Mucosa of stomach (tissue), 1 donor: ENCODE measurements around the gene SLC2A1.

ENCODE experiments used
- H3K27me3 ChIP-seq: one replicate; pipeline ENCODE4 v1.7.0; 2013; ENCODE audit warnings: mild to moderate bottlenecking, low read length; ENCODE audit not compliant: control insufficient read depth, insufficient read depth
- H3K36me3 ChIP-seq: one replicate; pipeline ENCODE4 v1.7.0; 2013; ENCODE audit warnings: low read length; ENCODE audit not compliant: control insufficient read depth, insufficient read depth
- H3K4me1 ChIP-seq: one replicate; pipeline ENCODE4 v1.7.0; 2013; ENCODE audit warnings: mild to moderate bottlenecking, low read length; ENCODE audit not compliant: control insufficient read depth, insufficient read depth
- H3K4me3 ChIP-seq: one replicate; pipeline ENCODE4 v1.7.0; 2013; ENCODE audit warnings: low read length
- H3K9ac ChIP-seq: one replicate; pipeline ENCODE4 v1.7.0; 2013; ENCODE audit warnings: mild to moderate bottlenecking, low read length, moderate library complexity
- H3K9me3 ChIP-seq: one replicate; pipeline ENCODE4 v1.7.0; 2013; ENCODE audit warnings: mild to moderate bottlenecking, low read length, moderate library complexity; ENCODE audit not compliant: control insufficient read depth
- donor health status: Pancreatic carcinoma.

The SLC2A1 gene

DNA sequence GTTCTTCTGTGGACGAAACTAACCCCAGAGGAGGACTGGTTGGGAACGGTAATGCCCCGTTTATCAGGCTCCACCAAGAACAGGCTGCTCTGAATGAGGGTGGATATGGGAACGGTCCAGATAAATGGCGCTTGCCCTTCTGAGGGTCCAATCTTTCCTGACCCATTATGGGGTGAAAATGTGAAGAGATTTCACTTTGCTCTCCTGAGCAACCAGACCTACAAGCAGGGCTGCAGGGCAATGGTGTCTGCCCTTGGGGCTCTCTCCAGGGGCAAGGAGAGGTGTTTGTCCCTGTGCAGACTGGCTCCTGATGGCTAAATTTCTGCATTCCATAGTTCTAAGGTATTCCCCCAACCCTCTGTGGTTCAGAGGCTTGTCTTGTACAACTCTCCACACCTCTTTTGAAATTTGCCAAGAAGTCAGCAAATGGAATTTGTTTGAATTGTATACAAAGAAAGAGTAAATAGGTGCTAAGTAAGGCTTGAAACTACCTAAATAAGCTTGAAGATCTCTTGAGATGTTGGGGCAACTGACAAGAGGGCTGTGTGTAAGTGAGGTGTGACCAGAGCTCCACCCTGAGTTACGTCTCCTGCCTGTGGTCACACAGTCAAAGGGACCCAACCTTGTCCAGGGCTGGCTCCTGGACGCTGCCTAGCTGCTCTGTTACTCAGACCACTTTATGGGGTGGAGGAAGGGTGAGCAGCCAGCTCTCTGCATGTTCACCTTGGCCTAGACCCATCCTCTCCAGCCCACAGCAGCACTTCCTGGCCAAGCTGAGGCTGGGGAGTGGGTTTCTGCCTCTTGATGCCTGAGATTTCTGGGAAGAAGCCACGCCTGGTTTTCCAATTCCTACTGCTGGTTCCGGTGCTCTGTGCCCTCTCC lies 24.8 kb downstream of the SLC2A1 start:
- Histone ChIP-seq H3K36me3 (no peaks in the 10 kb centered on the region), H3K9ac (peak overlapping the region; percentile 19), H3K4me3 (no peak overlapping the region), H3K9me3 (no peaks in the 10 kb centered on the region), H3K27me3 (no peaks in the 10 kb centered on the region), H3K4me1 (peaks cover 79% of the 10 kb centered on the region)

- no peaks in the 10 kb centered on the region for H3K9me3 ChIP-seq
- H3K27me3 ChIP-seq = no peaks in the 10 kb centered on the region
- H3K9ac ChIP-seq = no peak overlapping the region
- peaks cover 71% of the 10 kb centered on the region for H3K4me1 ChIP-seq
- no peaks in the 10 kb centered on the region for H3K36me3 ChIP-seq
- H3K4me3 ChIP-seq = no peak overlapping the region
Measured at GRCh38 chr1:42933060-42933586, 25.5 kb downstream of the SLC2A1 start.

DNA sequence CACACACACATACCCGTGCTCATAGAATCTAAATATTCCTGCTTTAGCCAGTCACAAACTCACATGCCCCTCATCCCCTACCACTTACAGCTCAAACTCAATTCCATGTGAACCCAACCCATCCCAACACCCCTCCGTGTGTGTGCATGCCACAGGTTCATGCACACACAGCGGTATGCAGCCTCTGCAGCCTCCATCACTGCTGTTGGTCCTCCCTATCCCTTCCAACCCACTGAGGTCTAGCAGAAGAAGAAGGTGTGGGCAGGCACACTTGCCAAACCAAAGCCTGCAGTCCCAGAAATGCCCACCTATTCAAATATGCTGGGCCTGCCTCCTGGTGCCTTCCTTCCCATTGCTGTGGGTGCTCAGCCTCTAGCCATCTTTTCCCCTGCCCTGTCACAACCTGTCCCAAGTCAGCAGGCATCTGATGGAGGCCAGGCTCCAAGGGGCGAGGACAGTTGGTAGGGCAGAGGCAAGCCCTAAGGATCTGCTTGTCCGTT lies 26.2 kb downstream of the SLC2A1 start:
- Histone ChIP-seq H3K9ac (peak overlapping the region; percentile 3), H3K9me3 (no peaks in the 10 kb centered on the region), H3K36me3 (no peaks in the 10 kb centered on the region), H3K27me3 (no peaks in the 10 kb centered on the region), H3K4me3 (no peak overlapping the region), H3K4me1 (peaks cover 65% of the 10 kb centered on the region)

GRCh38 chr1:42931911-42932422 lies 26.7 kb downstream of the SLC2A1 start:
- Histone ChIP-seq H3K9ac (peak overlapping the region; percentile 71), H3K27me3 (no peaks in the 10 kb centered on the region), H3K9me3 (no peaks in the 10 kb centered on the region), H3K4me3 (no peak overlapping the region), H3K4me1 (peaks cover 60% of the 10 kb centered on the region), H3K36me3 (no peaks in the 10 kb centered on the region)

DNA sequence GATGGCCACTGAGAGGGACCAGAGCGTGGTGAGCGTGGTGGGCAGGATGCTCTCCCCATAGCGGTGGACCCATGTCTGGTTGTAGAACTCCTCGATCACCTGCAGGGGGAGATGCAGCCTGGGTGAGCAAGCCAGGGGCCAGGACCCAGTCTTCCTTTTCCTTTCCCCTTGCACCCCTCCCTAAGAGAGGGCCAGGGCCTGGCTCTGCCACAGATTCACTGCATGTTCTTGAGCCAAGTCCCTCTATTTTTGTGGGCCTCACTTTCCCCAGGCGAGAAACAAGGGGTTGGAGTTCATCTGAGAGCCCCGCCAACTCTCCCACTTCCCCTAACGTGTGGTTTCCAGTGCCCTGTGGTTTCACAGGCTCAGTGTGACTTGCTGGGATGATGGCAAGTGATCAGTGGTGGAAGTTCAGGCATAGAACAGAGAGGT lies 27.5 kb downstream of the SLC2A1 start:
- Histone ChIP-seq H3K36me3 (no peaks in the 10 kb centered on the region), H3K9me3 (no peaks in the 10 kb centered on the region), H3K4me3 (no peak overlapping the region), H3K27me3 (no peaks in the 10 kb centered on the region), H3K9ac (no peak overlapping the region), H3K4me1 (peaks cover 51% of the 10 kb centered on the region)

GRCh38 chr1:42930178-42931107 lies 28.2 kb downstream of the SLC2A1 start:
- no peak overlapping the region for H3K4me3 ChIP-seq
- H3K9ac ChIP-seq = no peak overlapping the region

DNA sequence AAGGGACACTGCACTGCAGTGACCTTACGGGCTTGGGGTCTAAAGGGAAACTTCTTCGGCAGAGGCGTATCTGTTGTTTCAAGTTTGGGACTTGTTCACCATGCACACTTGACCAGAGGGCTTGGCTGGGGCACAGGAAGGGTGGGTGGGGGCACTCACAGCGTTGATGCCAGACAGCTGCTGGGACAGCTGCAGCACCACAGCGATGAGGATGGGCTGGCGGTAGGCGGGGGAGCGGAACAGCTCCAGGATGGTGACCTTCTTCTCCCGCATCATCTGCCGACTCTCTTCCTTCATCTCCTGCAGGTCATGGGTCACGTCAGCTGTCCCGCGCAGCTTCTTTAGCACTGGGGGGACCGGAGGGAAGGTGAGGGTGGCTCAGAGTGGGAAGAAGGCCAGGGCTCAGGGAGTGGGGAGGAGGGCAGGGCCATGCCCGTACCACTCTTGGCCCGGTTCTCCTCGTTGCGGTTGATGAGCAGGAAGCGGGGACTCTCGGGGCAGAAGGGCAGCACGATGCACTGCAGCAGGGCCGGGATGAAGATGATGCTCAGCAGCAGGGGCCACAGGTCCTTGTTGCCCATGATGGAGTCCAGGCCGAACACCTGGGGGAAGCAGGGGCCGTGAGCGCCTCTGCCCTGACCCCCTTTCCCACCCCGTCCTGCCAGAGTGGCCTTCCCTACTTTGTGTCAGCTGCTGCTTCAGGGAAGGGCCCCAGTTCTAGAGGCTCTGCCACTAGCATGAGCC lies 29.1 kb downstream of the SLC2A1 start:
- no peaks in the 10 kb centered on the region for H3K27me3 ChIP-seq
- H3K9ac ChIP-seq = no peak overlapping the region
- no peaks in the 10 kb centered on the region for H3K9me3 ChIP-seq
- no peak overlapping the region for H3K4me3 ChIP-seq
- H3K36me3 ChIP-seq = no peaks in the 10 kb centered on the region
- peaks cover 36% of the 10 kb centered on the region for H3K4me1 ChIP-seq

More at GRCh38 chr1:42930178-42931107, 28.2 kb downstream of the SLC2A1 start:
- Histone ChIP-seq H3K4me1 (peaks cover 44% of the 10 kb centered on the region), H3K36me3 (no peaks in the 10 kb centered on the region), H3K27me3 (no peaks in the 10 kb centered on the region), H3K9me3 (no peaks in the 10 kb centered on the region)

DNA sequence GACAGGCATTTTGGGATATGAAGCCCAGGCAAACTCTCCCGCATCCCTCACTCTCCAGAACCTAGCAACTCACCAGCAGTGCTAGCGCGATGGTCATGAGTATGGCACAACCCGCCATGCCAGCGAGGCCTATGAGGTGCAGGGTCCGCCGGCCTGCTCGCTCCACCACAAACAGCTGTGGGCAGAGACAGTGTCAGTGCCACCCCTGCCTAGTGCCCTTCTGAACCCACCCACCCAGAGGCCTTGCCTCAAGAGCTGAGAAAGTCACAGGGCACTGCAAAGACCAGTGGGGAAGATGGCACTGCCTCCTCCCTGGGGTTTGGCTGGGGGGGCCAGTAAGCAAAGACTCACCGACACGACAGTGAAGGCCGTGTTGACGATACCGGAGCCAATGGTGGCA lies 29.8 kb downstream of the SLC2A1 start:
- no peaks in the 10 kb centered on the region for H3K9me3 ChIP-seq
- no peaks in the 10 kb centered on the region for H3K36me3 ChIP-seq
- H3K9ac ChIP-seq = no peak overlapping the region
- H3K4me1 ChIP-seq = peaks cover 29% of the 10 kb centered on the region
- H3K27me3 ChIP-seq = no peaks in the 10 kb centered on the region
- no peak overlapping the region for H3K4me3 ChIP-seq

DNA sequence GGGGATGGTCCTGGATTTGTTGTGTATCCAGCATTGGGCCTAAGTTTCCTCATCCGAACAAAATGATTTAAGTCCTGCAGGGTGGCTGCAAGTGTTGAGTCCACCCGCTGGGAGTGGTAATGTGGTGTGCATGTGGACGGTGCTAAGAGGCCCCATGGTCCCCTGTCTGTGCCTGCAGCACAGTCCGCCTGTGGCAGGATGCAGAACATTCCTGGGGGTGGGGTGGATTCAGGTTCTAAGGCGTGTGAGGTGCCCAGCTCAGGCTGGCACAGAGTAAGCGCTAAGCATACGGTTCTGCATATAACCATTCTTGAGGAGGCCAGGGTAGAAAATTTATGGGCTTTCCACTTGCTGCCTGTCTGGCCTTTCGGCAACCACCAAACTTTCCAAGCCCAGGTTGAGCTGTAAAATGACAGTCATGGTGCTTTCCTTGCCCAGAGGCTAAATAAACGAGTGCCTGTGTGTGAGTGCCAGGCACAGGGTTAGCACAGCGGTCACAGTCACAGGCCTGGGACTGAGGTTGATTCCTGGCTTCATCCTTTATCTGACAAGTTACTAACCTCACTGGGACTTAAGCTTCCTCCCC lies 30.7 kb downstream of the SLC2A1 start:
- H3K4me3 ChIP-seq = no peak overlapping the region
- H3K9me3 ChIP-seq = no peaks in the 10 kb centered on the region
- no peak overlapping the region for H3K9ac ChIP-seq
- peaks cover 26% of the 10 kb centered on the region for H3K4me1 ChIP-seq
- no peaks in the 10 kb centered on the region for H3K27me3 ChIP-seq
- no peaks in the 10 kb centered on the region for H3K36me3 ChIP-seq

DNA sequence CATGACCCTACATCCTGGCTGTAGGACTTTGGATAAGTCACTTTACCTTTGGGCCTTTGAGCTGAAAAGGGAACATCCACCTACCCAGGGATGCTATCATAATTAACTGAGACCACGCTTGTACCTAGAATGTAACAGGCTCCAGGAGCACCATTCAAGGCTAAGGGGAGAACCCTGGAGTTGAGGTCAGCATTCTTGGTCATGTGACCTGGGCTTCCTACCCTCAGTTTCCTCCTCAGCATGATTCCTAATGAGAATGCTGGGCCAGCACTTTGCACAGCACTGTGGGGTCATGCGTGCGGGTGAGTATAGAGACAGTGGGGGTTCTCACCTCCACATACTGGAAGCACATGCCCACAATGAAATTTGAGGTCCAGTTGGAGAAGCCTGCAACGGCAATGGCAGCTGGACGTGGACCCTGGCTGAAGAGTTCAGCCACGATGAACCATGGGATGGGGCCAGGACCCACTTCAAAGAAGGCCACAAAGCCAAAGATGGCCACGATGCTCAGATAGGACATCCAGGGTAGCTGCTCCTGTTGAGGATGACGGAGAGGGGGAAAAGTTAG lies 31.3 kb downstream of the SLC2A1 start:
- no peak overlapping the region for H3K9ac ChIP-seq
- peaks cover 20% of the 10 kb centered on the region for H3K4me1 ChIP-seq
- H3K36me3 ChIP-seq = no peaks in the 10 kb centered on the region
- no peak overlapping the region for H3K4me3 ChIP-seq
- no peaks in the 10 kb centered on the region for H3K27me3 ChIP-seq
- H3K9me3 ChIP-seq = no peaks in the 10 kb centered on the region

GRCh38 chr1:42926879-42927242 lies 31.8 kb downstream of the SLC2A1 start:
- Histone ChIP-seq H3K27me3 (no peaks in the 10 kb centered on the region), H3K36me3 (no peaks in the 10 kb centered on the region)

More at GRCh38 chr1:42926879-42927242, 31.8 kb downstream of the SLC2A1 start:
- H3K9ac ChIP-seq = no peak overlapping the region
- H3K9me3 ChIP-seq = no peaks in the 10 kb centered on the region
- no peak overlapping the region for H3K4me3 ChIP-seq
- H3K4me1 ChIP-seq = peaks cover 15% of the 10 kb centered on the region
